PC-9 (cell line): ENCODE measurements around the gene LRP1.

ENCODE experiments used
- EZH2 ChIP-seq: fragments of 200-600 bp; sonication (generic); IDR thresholded peaks from 2 replicates; pipeline ENCODE4 v1.8.0; 2017; ENCODE audit warnings: antibody characterized with exemption, low read depth
- TF ChIP-seq, protein P1 (sequence below): fragments of 200-600 bp; sonication (generic); conservative IDR thresholded peaks from 2 replicates; pipeline ENCODE4 v1.6.1; 2017; ENCODE audit warnings: mixed run types, antibody characterized with exemption, mild to moderate bottlenecking, moderate library complexity

- TF ChIP-seq, protein P1, sequence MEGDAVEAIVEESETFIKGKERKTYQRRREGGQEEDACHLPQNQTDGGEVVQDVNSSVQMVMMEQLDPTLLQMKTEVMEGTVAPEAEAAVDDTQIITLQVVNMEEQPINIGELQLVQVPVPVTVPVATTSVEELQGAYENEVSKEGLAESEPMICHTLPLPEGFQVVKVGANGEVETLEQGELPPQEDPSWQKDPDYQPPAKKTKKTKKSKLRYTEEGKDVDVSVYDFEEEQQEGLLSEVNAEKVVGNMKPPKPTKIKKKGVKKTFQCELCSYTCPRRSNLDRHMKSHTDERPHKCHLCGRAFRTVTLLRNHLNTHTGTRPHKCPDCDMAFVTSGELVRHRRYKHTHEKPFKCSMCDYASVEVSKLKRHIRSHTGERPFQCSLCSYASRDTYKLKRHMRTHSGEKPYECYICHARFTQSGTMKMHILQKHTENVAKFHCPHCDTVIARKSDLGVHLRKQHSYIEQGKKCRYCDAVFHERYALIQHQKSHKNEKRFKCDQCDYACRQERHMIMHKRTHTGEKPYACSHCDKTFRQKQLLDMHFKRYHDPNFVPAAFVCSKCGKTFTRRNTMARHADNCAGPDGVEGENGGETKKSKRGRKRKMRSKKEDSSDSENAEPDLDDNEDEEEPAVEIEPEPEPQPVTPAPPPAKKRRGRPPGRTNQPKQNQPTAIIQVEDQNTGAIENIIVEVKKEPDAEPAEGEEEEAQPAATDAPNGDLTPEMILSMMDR: no peak
- no peak for TF ChIP-seq EZH2
Measured at GRCh38 chr12:57150400-57151000, 22.2 kb downstream of the LRP1 start.
